Peyer's patch (tissue), 4 donors: ENCODE measurements around the gene ALOXE3. TPM values are rescaled to one million over a fixed set of nuclear protein-coding genes. Genes with fewer than 3 reads are reported as not detected.

ENCODE experiments used
- DNase-seq, 3 donors: peaks; one replicate each; pipeline ENCODE4 v3.0.0-alpha.2; 2017 to 2019
- H3K27ac ChIP-seq, 4 donors: fragments of 200-600 bp; sonication (generic); one replicate each; pipeline ENCODE4 v1.5.1; 2016 to 2019
- H3K27me3 ChIP-seq, 2 donors: fragments of 200-600 bp; sonication (generic); one replicate each; pipeline ENCODE4 v1.5.1; 2019
- H3K36me3 ChIP-seq, 3 donors: fragments of 200-600 bp; sonication (generic); one replicate each; pipeline ENCODE4 v1.5.1; 2016 to 2019
- H3K4me1 ChIP-seq, 4 donors: fragments of 200-600 bp; sonication (generic); one replicate each; pipeline ENCODE4 v1.5.1; 2016 to 2019
- H3K4me3 ChIP-seq, 4 donors: fragments of 200-600 bp; sonication (generic); 1 replicate in 3 of 4; 2 replicates in 1 of 4; pipeline ENCODE4 v1.5.1; 2016 to 2019; ENCODE audit warnings: mild to moderate bottlenecking in 1 of 4
- H3K9me3 ChIP-seq, 4 donors: fragments of 200-600 bp; sonication (generic); one replicate each; pipeline ENCODE4 v1.5.1; 2016 to 2019; ENCODE audit warnings: mild to moderate bottlenecking in 1 of 4
- CTCF ChIP-seq, 6 experiments: fragments of 450-650 bp in 4 of 6; fragments of 200-600 bp in 2 of 6; sonication (generic) in 1 of 6; IDR thresholded peaks; one replicate each; pipeline ENCODE4 v1.5.1; 2017 to 2019; ENCODE audit warnings: antibody characterized with exemption in 6 of 6, mild to moderate bottlenecking in 3 of 6, moderate library complexity in 1 of 6
- POLR2A ChIP-seq, 2 donors: fragments of 450-650 bp; IDR thresholded peaks; one replicate each; pipeline ENCODE4 v1.5.1; 2017; ENCODE audit warnings: antibody characterized with exemption in 2 of 2, mild to moderate bottlenecking in 2 of 2, moderate library complexity in 2 of 2
- total RNA-seq, 4 donors: library from RNA; depleted of rRNA; stranded (reverse); fragments of >200 nt; gene quantifications; one replicate each; pipeline ENCODE4 v1.1.0, GENCODE V29; 2016

ALOXE3 gene
- total RNA-seq, 4 donors from 2014 or later = not detected

- no peak for DNase-seq
- TF ChIP-seq CTCF (IDR thresholded peaks at IDR 0.05) (no peak), POLR2A (IDR thresholded peaks at IDR 0.05) (no peak)
- H3K9me3 ChIP-seq = no peaks in the 10 kb centered on the region
- no peaks in the 10 kb centered on the region for H3K36me3 ChIP-seq
- no peak overlapping the region for H3K4me3 ChIP-seq
- H3K4me1 ChIP-seq = peaks cover 3 to 33% (median 25%) of the 10 kb centered on the region in 4 donors
- peaks cover 0 to 14% of the 10 kb centered on the region in 2 donors for H3K27me3 ChIP-seq
- H3K27ac ChIP-seq = no peak overlapping the region
Observed at GRCh38 chr17:8128125-8128784, 9.9 kb upstream of the ALOXE3 start.

DNA sequence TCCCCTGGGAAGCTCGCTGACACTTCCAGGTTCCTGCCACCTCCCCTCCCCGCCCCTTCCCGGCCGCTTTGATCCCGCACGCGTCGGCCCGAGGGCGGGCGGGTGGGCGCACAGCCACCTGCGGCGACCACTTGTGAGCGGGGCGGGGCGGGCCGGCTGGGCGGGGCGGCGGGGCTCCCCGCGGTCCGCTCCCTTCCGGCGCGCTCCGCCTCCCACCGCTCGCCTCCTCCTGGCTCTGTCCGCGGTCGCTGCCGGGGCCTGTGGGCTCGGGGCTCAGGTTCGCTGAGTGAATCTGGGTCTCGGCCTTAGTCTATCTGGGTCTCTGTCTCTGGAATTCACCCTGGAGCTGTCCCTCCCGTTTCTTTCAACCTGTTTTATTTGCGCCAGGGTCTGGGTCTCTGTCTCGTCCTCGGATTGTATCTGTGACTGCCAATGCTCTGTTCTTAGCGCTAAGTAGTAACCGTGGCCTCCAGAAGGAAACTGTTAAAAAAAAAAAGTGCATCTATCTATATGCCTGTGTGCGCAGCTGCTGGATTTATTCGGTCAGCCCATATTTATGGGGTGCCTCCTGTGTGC lies 8.3 kb upstream of the ALOXE3 start:
- peak overlapping the region; percentile 51 to 75 (median 70) for H3K4me3 ChIP-seq
- DNase-seq = no peak
- H3K9me3 ChIP-seq = no peaks in the 10 kb centered on the region
- H3K27ac ChIP-seq = peak overlapping the region; percentile 0 to 73 (median 17)
- peaks cover 0 to 25% of the 10 kb centered on the region in 2 donors for H3K27me3 ChIP-seq
- H3K4me1 ChIP-seq = peaks cover 3 to 50% (median 39%) of the 10 kb centered on the region in 4 donors
- TF ChIP-seq POLR2A (IDR thresholded peaks at IDR 0.05) (no peak), CTCF (IDR thresholded peaks at IDR 0.05) (no peak)
- H3K36me3 ChIP-seq = no peaks in the 10 kb centered on the region

- no peak for TF ChIP-seq POLR2A (IDR thresholded peaks at IDR 0.05)
- no peak for TF ChIP-seq CTCF (IDR thresholded peaks at IDR 0.05)
- Histone ChIP-seq H3K27ac (peak overlapping the region; percentile 0 to 73 (median 17)), H3K4me1 (peaks cover 3 to 55% (median 44%) of the 10 kb centered on the region in 4 donors), H3K36me3 (no peaks in the 10 kb centered on the region), H3K27me3 (peaks cover 0 to 28% of the 10 kb centered on the region in 2 donors), H3K4me3 (peak overlapping the region; percentile 51 to 75 (median 70)), H3K9me3 (no peaks in the 10 kb centered on the region)
- no peak for DNase-seq
Observed at GRCh38 chr17:8125947-8126490, 7.7 kb upstream of the ALOXE3 start.

GRCh38 chr17:8125154-8125946 lies 7.0 kb upstream of the ALOXE3 start:
- no peaks in the 10 kb centered on the region for H3K36me3 ChIP-seq
- DNase-seq = peak; percentile 81 to 93 (median 86)
- H3K4me1 ChIP-seq = peaks cover 3 to 62% (median 50%) of the 10 kb centered on the region in 4 donors
- H3K27ac ChIP-seq = peak overlapping the region in 2 of 4 donors; percentile 0 to 73
- peaks cover 0 to 35% of the 10 kb centered on the region in 2 donors for H3K27me3 ChIP-seq
- TF ChIP-seq POLR2A (IDR thresholded peaks at IDR 0.05) (no peak), CTCF (IDR thresholded peaks at IDR 0.05) (no peak)
- H3K4me3 ChIP-seq = peak overlapping the region; percentile 51 to 75 (median 70)
- H3K9me3 ChIP-seq = no peaks in the 10 kb centered on the region

DNA sequence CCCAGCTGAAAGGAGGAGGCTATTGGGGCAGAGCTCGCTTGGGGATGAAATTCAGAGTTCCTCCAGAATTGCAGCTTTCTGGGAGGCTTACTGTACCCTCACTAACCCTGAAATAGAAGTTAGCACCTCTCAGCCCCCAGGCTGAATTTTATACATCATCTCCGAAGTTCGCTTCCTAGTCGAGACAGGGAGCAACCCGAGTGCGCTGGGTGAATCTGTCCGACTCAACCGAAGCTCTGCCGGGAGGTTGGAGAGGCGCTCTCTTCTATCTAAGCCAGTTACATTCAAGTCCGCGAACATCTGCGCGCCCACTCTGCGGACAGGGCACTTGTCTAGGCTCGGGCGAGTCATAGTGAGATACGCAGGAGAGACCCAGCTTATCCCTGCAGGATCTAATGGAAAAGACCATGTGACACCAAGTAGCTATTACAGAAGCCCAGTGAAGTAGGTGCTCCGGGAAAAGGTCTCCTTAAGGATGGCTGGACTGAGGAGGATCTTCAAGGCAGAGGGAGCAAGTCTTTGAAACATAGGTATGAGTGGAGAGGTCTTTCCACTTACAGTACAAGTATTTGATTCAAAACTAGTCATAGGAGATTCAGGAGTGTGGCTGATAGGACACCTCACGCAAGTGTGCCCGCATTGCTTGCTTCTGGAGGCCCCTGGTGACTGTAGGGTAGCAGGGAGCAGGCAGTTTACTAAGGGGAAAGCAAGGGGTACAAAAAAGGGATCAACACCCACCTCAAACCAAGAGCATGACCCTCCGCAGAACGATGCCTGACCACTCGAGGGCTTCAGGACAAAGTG lies 6.2 kb upstream of the ALOXE3 start:
- peak overlapping the region in 1 of 4 donors; percentile 29 for H3K27ac ChIP-seq
- H3K9me3 ChIP-seq = no peaks in the 10 kb centered on the region
- DNase-seq = no peak
- H3K27me3 ChIP-seq = peaks cover 0 to 35% of the 10 kb centered on the region in 2 donors
- H3K4me1 ChIP-seq = peaks cover 3 to 66% (median 52%) of the 10 kb centered on the region in 4 donors
- TF ChIP-seq POLR2A (IDR thresholded peaks at IDR 0.05) (no peak), CTCF (IDR thresholded peaks at IDR 0.05) (no peak)
- H3K36me3 ChIP-seq = no peaks in the 10 kb centered on the region
- peak overlapping the region in 3 of 4 donors; percentile 52 to 75 (median 73) for H3K4me3 ChIP-seq
